ENCODE data around the gene SH3GL3.

- TF ChIP-seq CTCF (IDR thresholded peaks at IDR 0.05), result no peak
- TF ChIP-seq POLR2A (IDR thresholded peaks at IDR 0.05), result no peak
Observed at GRCh38 chr15:83475551-83475950, 28.4 kb downstream of the SH3GL3 start.

Data from lower leg skin (tissue), 3 donors.